Stimulated activated CD4-positive, alpha-beta T cell treated with anti-CD3 and anti-CD28 coated beads, Interleukin-2, amount 100 ng/mL, for 24 hours (primary cell): Measurements from ENCODE around the gene DOCK6.
"Not testable (repeated sequence)": the region's sequence is repeated elsewhere in the genome, so short reads cannot be mapped to it uniquely, and the experiment has no call there.

Experiments used
- DNase-seq, 2 donors: peaks; one replicate each; pipeline ENCODE4 v3.0.0-alpha.2; 2020

DOCK6 gene

GRCh38 chr19:11171144-11171543, 91.2 kb downstream of the DOCK6 start:
- no peak for DNase-seq

GRCh38 chr19:11169896-11170678, 92.2 kb downstream of the DOCK6 start:
- DNase-seq = no peak

GRCh38 chr19:11168568-11168967, 93.8 kb downstream of the DOCK6 start:
- DNase-seq = no peak

GRCh38 chr19:11166281-11167142, 95.8 kb downstream of the DOCK6 start:
- DNase-seq = no peak

- DNase-seq = no peak
Observed at GRCh38 chr19:11165486-11166030, 96.8 kb downstream of the DOCK6 start.

- no peak for DNase-seq
Observed at GRCh38 chr19:11164879-11165406, 97.4 kb downstream of the DOCK6 start.

- no peak for DNase-seq
Observed at GRCh38 chr19:11164296-11164695, 98.0 kb downstream of the DOCK6 start.

GRCh38 chr19:11160440-11160768, 101.9 kb downstream of the DOCK6 start:
- not testable (repeated sequence) for DNase-seq

GRCh38 chr19:11159598-11160439, 102.5 kb downstream of the DOCK6 start:
- no peak for DNase-seq

- DNase-seq = peak; percentile 90 to 92
Observed at GRCh38 chr19:11155373-11156120, 106.8 kb downstream of the DOCK6 start, which contains the start of gene SPC24. TSS of gene SPC24 (minus strand) at chr19:11155782. CDS start at chr19:11155776, 6 bp downstream.

- no peak for DNase-seq
Observed at GRCh38 chr19:11154683-11155047, 107.7 kb downstream of the DOCK6 start.

- no peak for DNase-seq
Observed at GRCh38 chr19:11152318-11153062, 109.8 kb downstream of the DOCK6 start.

GRCh38 chr19:11151181-11151580, 111.1 kb downstream of the DOCK6 start:
- no peak for DNase-seq
